ENCODE data around the gene WDR11.

Gene WDR11, protein sequence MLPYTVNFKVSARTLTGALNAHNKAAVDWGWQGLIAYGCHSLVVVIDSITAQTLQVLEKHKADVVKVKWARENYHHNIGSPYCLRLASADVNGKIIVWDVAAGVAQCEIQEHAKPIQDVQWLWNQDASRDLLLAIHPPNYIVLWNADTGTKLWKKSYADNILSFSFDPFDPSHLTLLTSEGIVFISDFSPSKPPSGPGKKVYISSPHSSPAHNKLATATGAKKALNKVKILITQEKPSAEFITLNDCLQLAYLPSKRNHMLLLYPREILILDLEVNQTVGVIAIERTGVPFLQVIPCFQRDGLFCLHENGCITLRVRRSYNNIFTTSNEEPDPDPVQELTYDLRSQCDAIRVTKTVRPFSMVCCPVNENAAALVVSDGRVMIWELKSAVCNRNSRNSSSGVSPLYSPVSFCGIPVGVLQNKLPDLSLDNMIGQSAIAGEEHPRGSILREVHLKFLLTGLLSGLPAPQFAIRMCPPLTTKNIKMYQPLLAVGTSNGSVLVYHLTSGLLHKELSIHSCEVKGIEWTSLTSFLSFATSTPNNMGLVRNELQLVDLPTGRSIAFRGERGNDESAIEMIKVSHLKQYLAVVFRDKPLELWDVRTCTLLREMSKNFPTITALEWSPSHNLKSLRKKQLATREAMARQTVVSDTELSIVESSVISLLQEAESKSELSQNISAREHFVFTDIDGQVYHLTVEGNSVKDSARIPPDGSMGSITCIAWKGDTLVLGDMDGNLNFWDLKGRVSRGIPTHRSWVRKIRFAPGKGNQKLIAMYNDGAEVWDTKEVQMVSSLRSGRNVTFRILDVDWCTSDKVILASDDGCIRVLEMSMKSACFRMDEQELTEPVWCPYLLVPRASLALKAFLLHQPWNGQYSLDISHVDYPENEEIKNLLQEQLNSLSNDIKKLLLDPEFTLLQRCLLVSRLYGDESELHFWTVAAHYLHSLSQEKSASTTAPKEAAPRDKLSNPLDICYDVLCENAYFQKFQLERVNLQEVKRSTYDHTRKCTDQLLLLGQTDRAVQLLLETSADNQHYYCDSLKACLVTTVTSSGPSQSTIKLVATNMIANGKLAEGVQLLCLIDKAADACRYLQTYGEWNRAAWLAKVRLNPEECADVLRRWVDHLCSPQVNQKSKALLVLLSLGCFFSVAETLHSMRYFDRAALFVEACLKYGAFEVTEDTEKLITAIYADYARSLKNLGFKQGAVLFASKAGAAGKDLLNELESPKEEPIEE

DNA sequence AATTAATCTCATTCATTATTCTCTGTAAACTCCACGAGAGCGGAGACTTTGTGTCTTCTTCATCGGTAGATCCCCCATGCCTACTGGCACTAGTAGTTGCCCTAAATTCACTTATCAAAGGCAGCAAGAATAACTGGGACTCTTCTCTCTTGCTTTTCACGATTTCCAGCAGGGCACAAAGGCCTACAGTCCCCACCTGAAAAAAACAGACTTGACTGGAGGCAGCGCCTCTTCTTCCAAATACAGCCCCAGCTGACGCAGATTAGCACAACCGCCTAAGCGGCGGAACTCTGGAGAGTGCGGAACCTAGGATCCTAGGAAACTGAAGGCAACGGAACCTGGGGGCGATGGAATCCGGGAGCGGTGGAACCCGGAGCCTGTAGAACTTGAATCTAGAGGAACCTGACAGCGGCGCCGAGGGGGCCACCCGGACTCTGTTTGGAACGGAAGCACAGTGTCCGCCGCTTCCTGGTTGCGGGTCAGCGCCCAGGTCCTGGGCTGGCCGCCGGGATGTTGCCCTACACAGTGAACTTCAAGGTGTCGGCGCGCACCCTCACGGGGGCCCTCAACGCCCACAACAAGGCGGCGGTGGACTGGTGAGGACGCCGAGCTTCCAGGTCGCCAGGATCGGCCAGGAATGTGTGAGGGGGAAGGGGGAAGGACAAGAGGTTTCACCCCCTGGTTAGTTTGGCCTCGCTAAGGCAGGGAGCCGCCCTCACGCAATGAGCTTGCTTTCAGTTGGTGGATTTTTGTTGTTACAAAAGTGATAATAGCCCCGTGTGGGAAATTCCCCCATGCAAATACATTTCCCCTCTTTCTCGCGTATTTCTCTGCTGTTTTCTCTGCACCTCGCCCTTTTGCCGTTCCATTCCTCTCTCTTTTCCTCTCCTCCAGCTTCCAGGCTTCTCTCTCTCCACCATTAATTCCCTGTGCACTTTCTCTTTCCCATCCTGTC is at the start of gene WDR11:
WDR11 (plus strand) TSS at position 452 of the 955 bp plus-strand sequence; CDS start at position 511, 59 bp downstream.
- H3K36me3 ChIP-seq (ENCODE audit: control insufficient read depth, insufficient read depth, low read length) = no peaks in the 10 kb centered on the region
- peak within 1 kb of the TSS; percentile 76 for H3K4me3 ChIP-seq (replicated peaks; ENCODE audit: low read depth, low read length)
- peak; percentile 90 for DNase-seq (ENCODE audit: extremely low read depth, insufficient read length)
- H3K27me3 ChIP-seq (replicated peaks; ENCODE audit: control insufficient read depth, insufficient read depth, low read length) = no peaks in the 10 kb centered on the region
- TF ChIP-seq, protein P1, sequence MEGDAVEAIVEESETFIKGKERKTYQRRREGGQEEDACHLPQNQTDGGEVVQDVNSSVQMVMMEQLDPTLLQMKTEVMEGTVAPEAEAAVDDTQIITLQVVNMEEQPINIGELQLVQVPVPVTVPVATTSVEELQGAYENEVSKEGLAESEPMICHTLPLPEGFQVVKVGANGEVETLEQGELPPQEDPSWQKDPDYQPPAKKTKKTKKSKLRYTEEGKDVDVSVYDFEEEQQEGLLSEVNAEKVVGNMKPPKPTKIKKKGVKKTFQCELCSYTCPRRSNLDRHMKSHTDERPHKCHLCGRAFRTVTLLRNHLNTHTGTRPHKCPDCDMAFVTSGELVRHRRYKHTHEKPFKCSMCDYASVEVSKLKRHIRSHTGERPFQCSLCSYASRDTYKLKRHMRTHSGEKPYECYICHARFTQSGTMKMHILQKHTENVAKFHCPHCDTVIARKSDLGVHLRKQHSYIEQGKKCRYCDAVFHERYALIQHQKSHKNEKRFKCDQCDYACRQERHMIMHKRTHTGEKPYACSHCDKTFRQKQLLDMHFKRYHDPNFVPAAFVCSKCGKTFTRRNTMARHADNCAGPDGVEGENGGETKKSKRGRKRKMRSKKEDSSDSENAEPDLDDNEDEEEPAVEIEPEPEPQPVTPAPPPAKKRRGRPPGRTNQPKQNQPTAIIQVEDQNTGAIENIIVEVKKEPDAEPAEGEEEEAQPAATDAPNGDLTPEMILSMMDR (IDR thresholded peaks at IDR 0.05; ENCODE audit: insufficient read depth, low read length, poor library complexity, severe bottlenecking) = no peak

DNA sequence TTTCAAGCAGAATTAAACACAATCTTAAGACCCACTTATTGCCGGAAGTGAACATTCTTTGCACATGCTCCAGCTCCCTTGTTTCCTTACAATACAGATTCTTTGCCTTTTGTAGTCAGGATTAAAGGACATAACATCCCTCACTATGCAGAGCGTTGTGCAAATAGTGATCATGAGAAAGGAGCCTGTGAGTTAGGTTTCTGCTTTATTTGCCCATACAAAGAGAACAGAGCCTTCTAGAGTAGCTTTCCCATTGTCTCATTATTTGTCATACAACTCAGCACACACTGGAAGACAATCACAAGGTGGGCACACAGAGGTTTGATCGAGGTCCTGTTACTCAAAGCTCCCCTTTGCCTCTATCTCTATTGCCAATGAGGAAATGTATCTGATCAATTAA is 48.2 kb upstream of the WDR11 start:
- no peak overlapping the region for H3K4me3 ChIP-seq (replicated peaks; ENCODE audit: low read depth, low read length)
- no peak for DNase-seq (ENCODE audit: extremely low read depth, insufficient read length)
- H3K36me3 ChIP-seq (ENCODE audit: control insufficient read depth, insufficient read depth, low read length) = no peaks in the 10 kb centered on the region
- TF ChIP-seq, protein P1 (IDR thresholded peaks at IDR 0.05; ENCODE audit: insufficient read depth, low read length, poor library complexity, severe bottlenecking) = no peak
- H3K27me3 ChIP-seq (replicated peaks; ENCODE audit: control insufficient read depth, insufficient read depth, low read length) = no peaks in the 10 kb centered on the region; the same call in 1 of the 2 replicates

DNA sequence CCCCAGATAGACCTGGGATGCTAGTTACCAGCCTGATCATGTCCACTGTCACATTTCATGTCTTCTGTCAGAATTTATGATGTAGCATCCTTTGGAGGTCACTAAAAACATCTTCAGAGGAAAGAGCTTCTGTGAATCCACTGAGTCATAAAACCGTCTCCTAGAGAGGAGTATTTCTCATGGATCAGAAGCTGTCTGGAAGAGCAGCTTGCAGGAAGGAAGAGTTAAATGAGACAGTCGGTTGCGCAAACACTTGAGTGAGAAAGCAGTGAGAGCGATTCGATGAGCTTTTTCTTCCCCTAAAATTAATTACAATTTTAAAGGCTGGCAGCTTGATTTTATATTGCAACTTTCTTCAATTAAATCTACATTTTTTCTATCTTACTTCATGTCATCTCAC is 47.2 kb upstream of the WDR11 start:
- Histone ChIP-seq H3K36me3 (ENCODE audit: control insufficient read depth, insufficient read depth, low read length) (no peaks in the 10 kb centered on the region), H3K27me3 (replicated peaks; ENCODE audit: control insufficient read depth, insufficient read depth, low read length) (no peaks in the 10 kb centered on the region; the same call in 1 of the 2 replicates), H3K4me3 (replicated peaks; ENCODE audit: low read depth, low read length) (no peak overlapping the region)
- no peak for DNase-seq (ENCODE audit: extremely low read depth, insufficient read length)
- TF ChIP-seq, protein P1 (IDR thresholded peaks at IDR 0.05; ENCODE audit: insufficient read depth, low read length, poor library complexity, severe bottlenecking) = no peak

DNA sequence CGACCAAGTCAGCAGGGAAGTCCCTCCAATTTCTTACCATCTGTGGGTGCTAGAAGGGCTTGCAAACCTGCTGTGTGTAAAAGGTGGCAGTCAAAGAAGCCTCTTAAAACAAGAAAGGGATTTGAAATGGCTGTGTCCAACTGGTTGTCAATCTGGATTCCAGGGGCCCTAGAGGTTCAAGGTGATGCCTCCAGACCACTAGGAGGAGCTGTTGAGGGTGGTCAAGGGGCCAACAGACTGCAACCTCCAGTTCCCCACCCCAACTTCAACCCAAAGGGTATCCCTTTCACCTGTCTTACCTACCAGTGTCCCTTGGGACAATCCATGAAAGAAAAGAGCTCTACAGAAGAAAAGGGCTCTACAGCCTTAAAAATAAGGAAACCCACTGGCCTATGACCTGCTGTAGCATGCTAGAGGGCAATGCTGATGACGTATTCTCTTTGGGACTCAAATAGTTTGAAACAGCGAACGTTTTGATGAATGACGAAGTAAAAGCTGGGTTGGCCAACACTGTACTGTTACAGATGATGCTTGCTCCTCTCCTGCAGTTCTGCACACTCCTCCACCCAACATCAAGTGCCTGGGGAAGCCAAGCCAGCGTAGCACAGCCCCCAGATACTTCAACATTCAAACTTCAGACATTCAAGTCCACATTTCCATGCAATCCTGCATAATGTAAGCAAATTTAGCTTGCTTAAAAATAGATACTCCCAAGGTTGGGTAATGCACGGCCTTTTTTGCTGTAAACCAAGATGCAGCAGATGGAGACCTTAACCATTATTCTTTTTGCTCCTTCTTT is 45.9 kb upstream of the WDR11 start:
- H3K36me3 ChIP-seq (ENCODE audit: control insufficient read depth, insufficient read depth, low read length) = no peaks in the 10 kb centered on the region
- TF ChIP-seq, protein P1 (IDR thresholded peaks at IDR 0.05; ENCODE audit: insufficient read depth, low read length, poor library complexity, severe bottlenecking) = peak; percentile 47
- no peak overlapping the region for H3K4me3 ChIP-seq (replicated peaks; ENCODE audit: low read depth, low read length)
- DNase-seq (ENCODE audit: extremely low read depth, insufficient read length) = no peak
- no peaks in the 10 kb centered on the region; the same call in 1 of the 2 replicates for H3K27me3 ChIP-seq (replicated peaks; ENCODE audit: control insufficient read depth, insufficient read depth, low read length)

Measured in GM06990 (cell line).